ENCODE measurements around the gene CAPN8. TPM values are rescaled to one million over a fixed set of nuclear protein-coding genes. Genes with fewer than 3 reads are reported as not detected.
A peak's percentile ranks its signal among the peaks of the same experiment; 100 is the strongest.

The CAPN8 gene
- total RNA-seq, 1 donor = not detected

- H3K27ac ChIP-seq (ENCODE audit: low read depth, low read length) = no peak overlapping the region
- H2AFZ ChIP-seq (ENCODE audit: low read length) = no peak overlapping the region
- no peaks in the 10 kb centered on the region for H3K79me2 ChIP-seq (ENCODE audit: insufficient read depth, low read length)
- peaks cover 39% of the 10 kb centered on the region for H3K27me3 ChIP-seq (ENCODE audit: insufficient read depth, low read length)
- no peaks in the 10 kb centered on the region for H3K36me3 ChIP-seq (ENCODE audit: insufficient read depth, low read length)
- H3K4me3 ChIP-seq (ENCODE audit: insufficient read depth, low read length) = no peak overlapping the region
- DNase-seq (ENCODE audit: insufficient read length, low spot score, missing footprints) = peak; percentile 41
- TF ChIP-seq CTCF (IDR thresholded peaks at IDR 0.05; ENCODE audit: extremely low read depth, low read depth, low read length) = peak; percentile 75
- no peaks in the 10 kb centered on the region for H4K20me1 ChIP-seq (ENCODE audit: insufficient read depth, low read length)
- no peak overlapping the region for H3K4me2 ChIP-seq (ENCODE audit: insufficient read depth, low read length)
- no peaks in the 10 kb centered on the region for H3K9me3 ChIP-seq (ENCODE audit: low read depth, low read length)
- no peaks in the 10 kb centered on the region for H3K4me1 ChIP-seq (ENCODE audit: insufficient read depth, low read length)
Measured at GRCh38 chr1:223683586-223684487, 18.3 kb upstream of the CAPN8 start.

GRCh38 chr1:223682502-223682901 is 17.0 kb upstream of the CAPN8 start:
- DNase-seq (ENCODE audit: insufficient read length, low spot score, missing footprints) = peak; percentile 30

GRCh38 chr1:223680188-223680587 is 14.7 kb upstream of the CAPN8 start:
- no peaks in the 10 kb centered on the region for H3K9me3 ChIP-seq (ENCODE audit: low read depth, low read length)
- H3K4me3 ChIP-seq (ENCODE audit: insufficient read depth, low read length) = no peak overlapping the region
- DNase-seq (ENCODE audit: insufficient read length, low spot score, missing footprints) = peak; percentile 3
- no peaks in the 10 kb centered on the region for H3K36me3 ChIP-seq (ENCODE audit: insufficient read depth, low read length)
- no peak overlapping the region for H2AFZ ChIP-seq (ENCODE audit: low read length)
- H4K20me1 ChIP-seq (ENCODE audit: insufficient read depth, low read length) = no peaks in the 10 kb centered on the region
- H3K27ac ChIP-seq (ENCODE audit: low read depth, low read length) = no peak overlapping the region
- H3K79me2 ChIP-seq (ENCODE audit: insufficient read depth, low read length) = no peaks in the 10 kb centered on the region
- H3K4me1 ChIP-seq (ENCODE audit: insufficient read depth, low read length) = no peaks in the 10 kb centered on the region
- H3K27me3 ChIP-seq (ENCODE audit: insufficient read depth, low read length) = peaks cover 20% of the 10 kb centered on the region
- no peak overlapping the region for H3K4me2 ChIP-seq (ENCODE audit: insufficient read depth, low read length)
- TF ChIP-seq CTCF (IDR thresholded peaks at IDR 0.05; ENCODE audit: extremely low read depth, low read depth, low read length) = no peak

More at GRCh38 chr1:223682502-223682901, 17.0 kb upstream of the CAPN8 start:
- Histone ChIP-seq H4K20me1 (ENCODE audit: insufficient read depth, low read length) (no peaks in the 10 kb centered on the region), H3K27ac (ENCODE audit: low read depth, low read length) (no peak overlapping the region), H2AFZ (ENCODE audit: low read length) (no peak overlapping the region), H3K4me3 (ENCODE audit: insufficient read depth, low read length) (no peak overlapping the region), H3K9me3 (ENCODE audit: low read depth, low read length) (no peaks in the 10 kb centered on the region), H3K4me1 (ENCODE audit: insufficient read depth, low read length) (no peaks in the 10 kb centered on the region), H3K4me2 (ENCODE audit: insufficient read depth, low read length) (no peak overlapping the region), H3K36me3 (ENCODE audit: insufficient read depth, low read length) (no peaks in the 10 kb centered on the region), H3K27me3 (ENCODE audit: insufficient read depth, low read length) (peaks cover 36% of the 10 kb centered on the region), H3K79me2 (ENCODE audit: insufficient read depth, low read length) (no peaks in the 10 kb centered on the region)
- no peak for TF ChIP-seq CTCF (IDR thresholded peaks at IDR 0.05; ENCODE audit: extremely low read depth, low read depth, low read length)

- H3K4me1 ChIP-seq (ENCODE audit: insufficient read depth, low read length) = no peaks in the 10 kb centered on the region
- H4K20me1 ChIP-seq (ENCODE audit: insufficient read depth, low read length) = no peaks in the 10 kb centered on the region
- no peak for TF ChIP-seq CTCF (IDR thresholded peaks at IDR 0.05; ENCODE audit: extremely low read depth, low read depth, low read length)
- H3K36me3 ChIP-seq (ENCODE audit: insufficient read depth, low read length) = no peaks in the 10 kb centered on the region
- no peak overlapping the region for H3K27ac ChIP-seq (ENCODE audit: low read depth, low read length)
- peaks cover 3% of the 10 kb centered on the region for H3K9me3 ChIP-seq (ENCODE audit: low read depth, low read length)
- peaks cover 17% of the 10 kb centered on the region for H3K27me3 ChIP-seq (ENCODE audit: insufficient read depth, low read length)
- H3K4me3 ChIP-seq (ENCODE audit: insufficient read depth, low read length) = no peak overlapping the region
- DNase-seq (ENCODE audit: insufficient read length, low spot score, missing footprints) = peak; percentile 41
- no peak overlapping the region for H3K4me2 ChIP-seq (ENCODE audit: insufficient read depth, low read length)
- no peaks in the 10 kb centered on the region for H3K79me2 ChIP-seq (ENCODE audit: insufficient read depth, low read length)
- H2AFZ ChIP-seq (ENCODE audit: low read length) = no peak overlapping the region
Measured at GRCh38 chr1:223678841-223679240, 13.3 kb upstream of the CAPN8 start.

Data from osteoblast (primary cell).